Measurements from ENCODE around the gene TMUB2.

The TMUB2 gene

DNA sequence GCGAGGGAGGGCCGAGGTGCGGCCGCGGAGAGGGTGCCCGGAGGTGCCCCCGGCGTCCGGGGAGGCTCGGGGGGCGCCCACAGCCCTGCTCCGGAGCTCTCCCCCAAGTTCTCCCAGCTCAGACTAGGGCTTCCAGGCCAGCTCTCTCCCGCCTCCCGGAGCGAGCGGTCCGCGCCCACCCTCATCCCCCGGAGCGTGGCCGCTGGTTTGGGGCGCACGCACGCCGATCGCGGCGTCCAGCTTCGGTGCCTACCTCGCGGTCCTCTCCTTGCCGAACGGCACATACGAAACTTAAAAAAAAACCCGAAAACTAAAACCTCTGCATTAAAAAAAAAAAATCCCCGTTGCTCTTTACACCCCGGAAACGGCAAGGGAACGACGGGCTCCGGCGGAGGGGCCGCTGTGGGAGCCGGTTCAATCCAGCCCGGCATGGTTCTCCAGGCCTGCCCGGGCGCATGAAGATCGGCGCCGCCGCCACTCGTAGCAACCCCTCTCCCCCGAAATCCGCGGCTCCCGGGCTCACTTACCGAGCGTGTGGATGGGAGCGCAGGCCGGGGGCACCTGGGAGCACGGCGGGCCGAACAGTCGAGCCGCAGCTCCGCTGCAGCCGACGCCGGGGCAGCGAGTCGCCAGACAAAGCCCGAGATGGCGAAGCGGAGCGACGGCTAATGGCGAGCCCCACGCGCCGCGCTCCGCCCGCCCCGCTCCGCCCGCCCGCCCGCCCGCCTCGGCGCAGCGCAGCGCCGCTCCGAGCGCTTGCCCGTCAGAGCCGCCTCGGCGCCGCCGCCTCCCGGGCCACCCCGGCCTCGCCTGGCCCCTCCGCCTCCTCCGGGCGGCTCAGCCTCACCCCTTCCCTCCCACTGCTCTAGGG lies 33.7 kb downstream of the TMUB2 start (continued):
- TF ChIP-seq, protein P1, sequence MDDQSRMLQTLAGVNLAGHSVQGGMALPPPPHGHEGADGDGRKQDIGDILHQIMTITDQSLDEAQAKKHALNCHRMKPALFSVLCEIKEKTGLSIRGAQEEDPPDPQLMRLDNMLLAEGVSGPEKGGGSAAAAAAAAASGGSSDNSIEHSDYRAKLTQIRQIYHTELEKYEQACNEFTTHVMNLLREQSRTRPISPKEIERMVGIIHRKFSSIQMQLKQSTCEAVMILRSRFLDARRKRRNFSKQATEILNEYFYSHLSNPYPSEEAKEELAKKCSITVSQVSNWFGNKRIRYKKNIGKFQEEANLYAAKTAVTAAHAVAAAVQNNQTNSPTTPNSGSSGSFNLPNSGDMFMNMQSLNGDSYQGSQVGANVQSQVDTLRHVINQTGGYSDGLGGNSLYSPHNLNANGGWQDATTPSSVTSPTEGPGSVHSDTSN (CRISPR knock-in tag; IDR thresholded peaks at IDR 0.05) = peak; percentile 60; the same call in 1 of the 2 replicates
- no peak for TF ChIP-seq ZNF112 (tag by site-specific recombination; IDR thresholded peaks at IDR 0.05)
- TF ChIP-seq ZEB2 (tag by site-specific recombination; IDR thresholded peaks at IDR 0.05) = peak; percentile 98
- TF ChIP-seq ZBTB7A (tag by site-specific recombination; IDR thresholded peaks at IDR 0.05; ENCODE audit: low read depth) = peak; percentile 93; the same call in 1 of the 2 replicates
- peak; percentile 71 for TF ChIP-seq ZNF600 (tag by site-specific recombination; IDR thresholded peaks at IDR 0.05)
- TF ChIP-seq, protein P2, sequence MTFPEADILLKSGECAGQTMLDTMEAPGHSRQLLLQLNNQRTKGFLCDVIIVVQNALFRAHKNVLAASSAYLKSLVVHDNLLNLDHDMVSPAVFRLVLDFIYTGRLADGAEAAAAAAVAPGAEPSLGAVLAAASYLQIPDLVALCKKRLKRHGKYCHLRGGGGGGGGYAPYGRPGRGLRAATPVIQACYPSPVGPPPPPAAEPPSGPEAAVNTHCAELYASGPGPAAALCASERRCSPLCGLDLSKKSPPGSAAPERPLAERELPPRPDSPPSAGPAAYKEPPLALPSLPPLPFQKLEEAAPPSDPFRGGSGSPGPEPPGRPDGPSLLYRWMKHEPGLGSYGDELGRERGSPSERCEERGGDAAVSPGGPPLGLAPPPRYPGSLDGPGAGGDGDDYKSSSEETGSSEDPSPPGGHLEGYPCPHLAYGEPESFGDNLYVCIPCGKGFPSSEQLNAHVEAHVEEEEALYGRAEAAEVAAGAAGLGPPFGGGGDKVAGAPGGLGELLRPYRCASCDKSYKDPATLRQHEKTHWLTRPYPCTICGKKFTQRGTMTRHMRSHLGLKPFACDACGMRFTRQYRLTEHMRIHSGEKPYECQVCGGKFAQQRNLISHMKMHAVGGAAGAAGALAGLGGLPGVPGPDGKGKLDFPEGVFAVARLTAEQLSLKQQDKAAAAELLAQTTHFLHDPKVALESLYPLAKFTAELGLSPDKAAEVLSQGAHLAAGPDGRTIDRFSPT (tag by site-specific recombination; IDR thresholded peaks at IDR 0.05) = peak; percentile 17; the same call in 1 of the 2 replicates
- TF ChIP-seq SP7 (tag by site-specific recombination; IDR thresholded peaks at IDR 0.05) = peak; percentile 56
- peak; percentile 96 for TF ChIP-seq ZNF423 (tag by site-specific recombination; IDR thresholded peaks at IDR 0.05)
- peak; percentile 31; the same call in 1 of the 2 replicates for TF ChIP-seq KLF8 (tag by site-specific recombination; IDR thresholded peaks at IDR 0.05)
- TF ChIP-seq ZBTB48 (tag by site-specific recombination; IDR thresholded peaks at IDR 0.05) = peak; percentile 54; the same call in 1 of the 2 replicates
- peak; percentile 59; the same call in 1 of the 2 replicates for TF ChIP-seq ZSCAN30 (tag by site-specific recombination; IDR thresholded peaks at IDR 0.05)
- TF ChIP-seq ZNF394 (tag by site-specific recombination; IDR thresholded peaks at IDR 0.05; ENCODE audit: borderline replicate concordance) = peak; percentile 35; the same call in 1 of the 2 replicates
- no peak for TF ChIP-seq GLI4 (tag by site-specific recombination; IDR thresholded peaks at IDR 0.05)
- TF ChIP-seq, protein P3, sequence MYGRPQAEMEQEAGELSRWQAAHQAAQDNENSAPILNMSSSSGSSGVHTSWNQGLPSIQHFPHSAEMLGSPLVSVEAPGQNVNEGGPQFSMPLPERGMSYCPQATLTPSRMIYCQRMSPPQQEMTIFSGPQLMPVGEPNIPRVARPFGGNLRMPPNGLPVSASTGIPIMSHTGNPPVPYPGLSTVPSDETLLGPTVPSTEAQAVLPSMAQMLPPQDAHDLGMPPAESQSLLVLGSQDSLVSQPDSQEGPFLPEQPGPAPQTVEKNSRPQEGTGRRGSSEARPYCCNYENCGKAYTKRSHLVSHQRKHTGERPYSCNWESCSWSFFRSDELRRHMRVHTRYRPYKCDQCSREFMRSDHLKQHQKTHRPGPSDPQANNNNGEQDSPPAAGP (tag by site-specific recombination; IDR thresholded peaks at IDR 0.05) = peak; percentile 42; the same call in 1 of the 2 replicates
- TF ChIP-seq HOXC10 (CRISPR knock-in tag; IDR thresholded peaks at IDR 0.05) = no peak
- 0 out of 2 replicates have a peak, but pooled peaks have one; percentile 15 for TF ChIP-seq BCL11B (tag by site-specific recombination; IDR thresholded peaks at IDR 0.05; ENCODE audit: low read depth)
- no peak; the same call in 1 of the 2 replicates for TF ChIP-seq ZNF660 (tag by site-specific recombination; IDR thresholded peaks at IDR 0.05)
- TF ChIP-seq KLF9 (tag by site-specific recombination; IDR thresholded peaks at IDR 0.05; ENCODE audit: low read depth) = 0 out of 2 replicates have a peak, but pooled peaks have one; percentile 24
- no peak for TF ChIP-seq ZNF704 (tag by site-specific recombination; IDR thresholded peaks at IDR 0.05)

All from HEK293 (cell line).